Skin of body (tissue), 2 donors: ENCODE data around the gene NMU. TPM values are rescaled to one million over a fixed set of nuclear protein-coding genes. Genes with fewer than 3 reads are reported as not detected.
"Not testable (repeated sequence)": the region's sequence is repeated elsewhere in the genome, so short reads cannot be mapped to it uniquely, and the experiment has no call there.

Experiments
- DNase-seq: peaks from one replicate; lab custom pipeline; 2025; lab: John Stamatoyannopoulos, UW
- total RNA-seq: library from RNA; depleted of rRNA; stranded (reverse); fragments of >200 nt; gene quantifications from one replicate; pipeline ENCODE4 v1.2.3, GENCODE V29; 2014

NMU gene
- 2.8 TPM for total RNA-seq

DNA sequence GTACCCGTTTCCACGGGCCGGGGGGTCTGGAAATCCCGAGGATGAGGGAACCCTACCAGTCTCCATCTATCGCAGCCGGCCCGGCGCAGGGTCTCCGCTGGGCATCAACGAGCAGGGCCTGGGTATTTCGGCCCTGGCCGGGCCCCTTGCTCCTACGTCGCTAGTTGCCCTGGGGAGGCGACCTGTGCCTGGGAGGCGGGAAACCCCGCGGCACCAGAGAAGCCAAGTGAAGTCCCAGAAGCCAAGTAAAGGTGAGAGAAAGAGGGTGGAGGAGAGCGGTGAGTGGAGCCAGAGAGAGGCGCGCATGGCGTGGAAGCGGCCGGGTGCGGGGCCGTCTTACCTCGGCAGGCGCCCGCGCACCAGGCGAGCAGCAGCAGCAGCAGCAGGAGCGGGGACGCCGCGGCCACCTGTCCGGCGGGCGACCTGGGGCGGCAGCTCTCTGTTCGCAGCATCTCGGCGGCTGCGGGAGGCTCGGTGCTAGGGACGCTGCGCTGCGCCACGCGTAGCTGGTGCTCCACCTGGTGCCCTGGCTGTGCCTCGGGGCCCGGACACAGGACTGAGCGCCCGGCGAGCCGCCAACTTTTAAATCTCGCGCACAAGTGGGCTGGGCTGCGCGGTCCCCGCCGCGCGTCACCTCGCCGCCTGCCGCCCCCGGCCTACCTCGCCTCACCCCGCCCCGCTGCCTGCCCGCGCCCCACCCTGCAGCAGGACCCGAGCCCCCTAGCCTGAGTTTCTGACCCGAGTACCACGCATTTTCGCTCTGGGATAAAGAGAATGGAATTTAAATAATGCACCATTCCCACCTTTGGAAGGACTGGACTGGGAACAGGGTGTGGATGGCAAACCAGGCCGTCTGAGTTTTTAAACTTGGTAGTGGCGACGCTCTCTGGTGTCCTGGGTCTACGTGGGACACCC, at the start of gene NMU:
TSS of gene NMU (minus strand) at position 558 of the 915 bp plus-strand sequence. CDS start at position 452, 106 bp downstream.
- DNase-seq = no peak

GRCh38 chr4:55684276-55684675, 48.2 kb upstream of the NMU start:
- DNase-seq = no peak

DNA sequence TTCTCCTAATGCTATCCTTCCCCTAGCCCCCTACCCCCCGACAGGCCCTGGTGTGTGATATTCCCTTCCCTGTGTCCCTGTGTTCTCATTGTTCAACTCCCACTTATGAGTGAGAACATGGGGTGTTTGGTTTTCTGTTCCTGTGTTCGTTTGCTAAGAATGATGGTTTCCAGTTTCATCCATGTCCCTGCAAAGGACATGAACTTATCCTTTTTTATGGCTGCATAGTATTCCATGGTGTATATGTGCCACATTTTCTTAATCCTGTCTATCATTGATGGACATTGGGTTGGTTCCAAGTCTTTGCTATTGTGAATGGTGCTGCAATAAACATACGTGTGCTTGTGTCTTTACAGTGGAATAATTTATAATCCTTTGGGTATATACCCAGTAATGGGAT, 46.7 kb upstream of the NMU start:
- not testable (repeated sequence) for DNase-seq

DNA sequence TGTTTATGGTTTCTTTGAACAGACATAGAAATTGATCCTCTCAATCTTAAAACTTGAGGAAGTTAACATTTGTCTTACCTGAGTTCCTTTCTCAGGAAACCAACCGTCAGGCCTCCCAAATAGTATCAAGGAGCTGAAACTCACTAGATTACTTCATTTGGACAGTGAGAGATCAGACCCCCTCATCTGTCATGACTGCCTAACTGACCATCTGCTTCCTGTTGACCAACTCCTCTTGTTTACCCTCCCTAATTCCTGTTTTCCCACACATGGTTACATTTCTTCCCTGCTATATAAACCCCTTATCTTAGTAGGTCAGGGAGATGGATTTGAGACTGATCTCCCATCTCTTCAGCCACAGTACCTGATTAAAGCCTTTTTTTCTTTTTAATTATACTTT, 46.2 kb upstream of the NMU start:
- no peak for DNase-seq

- no peak for DNase-seq
Measured at GRCh38 chr4:55681430-55681829, 45.3 kb upstream of the NMU start.

- DNase-seq = no peak
Measured at GRCh38 chr4:55675196-55675793, 39.2 kb upstream of the NMU start.

GRCh38 chr4:55673424-55673823, 37.3 kb upstream of the NMU start:
- DNase-seq = no peak

DNA sequence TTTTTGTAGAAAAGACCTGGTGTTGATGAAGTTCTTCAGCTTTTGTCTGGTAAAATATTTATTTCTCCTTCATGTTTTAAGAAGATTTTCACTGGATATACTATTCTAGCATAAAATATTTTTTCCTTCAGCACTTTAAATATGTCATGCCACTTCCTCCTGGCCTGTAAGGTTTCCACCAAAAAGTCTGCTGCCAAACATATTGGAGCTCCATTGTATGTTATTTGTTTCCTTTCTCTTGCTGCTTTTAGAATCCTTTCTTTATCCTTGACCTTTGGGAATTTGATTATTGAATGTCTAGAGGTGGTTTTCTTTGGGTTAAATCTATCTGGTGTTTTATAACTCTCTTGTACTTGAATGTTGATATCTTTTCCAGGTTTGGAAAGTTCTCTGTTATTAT, 35.6 kb upstream of the NMU start:
- no peak for DNase-seq

DNA sequence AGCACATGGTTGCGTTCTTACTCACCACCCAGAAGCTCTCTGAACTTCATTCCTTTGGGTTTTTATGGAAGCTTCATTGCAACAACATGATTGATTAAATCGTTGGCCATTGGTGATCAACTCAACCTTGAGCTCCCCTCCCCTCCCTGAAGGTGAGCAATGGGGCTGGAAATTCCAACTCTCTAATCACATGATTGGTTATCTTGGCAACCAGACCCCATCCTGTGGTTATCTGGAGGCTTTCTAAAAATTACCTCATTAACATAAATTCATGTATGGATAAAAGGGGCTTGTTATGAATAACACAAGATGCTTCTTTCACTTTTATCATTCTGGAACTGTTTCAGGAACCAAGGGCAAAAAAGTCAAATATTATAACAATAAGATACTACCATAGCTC, 34.6 kb upstream of the NMU start:
- DNase-seq = no peak

- DNase-seq = no peak
Measured at GRCh38 chr4:55668449-55668848, 32.4 kb upstream of the NMU start.

GRCh38 chr4:55666535-55666934, 30.4 kb upstream of the NMU start:
- DNase-seq = no peak

- no peak for DNase-seq
Measured at GRCh38 chr4:55663145-55663544, 27.0 kb upstream of the NMU start.

- no peak for DNase-seq
Measured at GRCh38 chr4:55661398-55662056, 25.4 kb upstream of the NMU start.

GRCh38 chr4:55658657-55659056, 22.6 kb upstream of the NMU start:
- DNase-seq = no peak

- no peak for DNase-seq
Measured at GRCh38 chr4:55654131-55654530, 18.0 kb upstream of the NMU start.

DNA sequence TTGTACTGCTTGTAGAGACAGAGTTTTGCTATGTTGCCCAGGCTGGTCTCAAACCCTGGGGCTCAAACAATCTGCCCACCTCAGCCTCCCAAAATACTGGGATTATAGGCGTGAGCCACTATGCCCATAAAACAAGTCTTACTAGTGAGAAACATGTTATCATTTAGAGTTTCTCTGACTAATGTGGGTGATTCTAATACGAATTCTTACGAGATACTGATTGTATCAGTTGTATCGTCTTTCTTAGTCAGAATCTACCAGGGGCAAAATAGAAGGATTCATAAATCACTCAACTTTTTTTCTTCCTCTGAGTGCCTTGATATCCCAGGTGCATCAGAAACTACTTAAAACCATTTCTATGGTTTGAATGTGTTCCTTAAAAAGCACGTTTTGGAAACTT, 14.4 kb upstream of the NMU start:
- DNase-seq = no peak

GRCh38 chr4:55637272-55637820, 1.2 kb upstream of the NMU start:
- DNase-seq = no peak

GRCh38 chr4:55636656-55636999, 530 bp upstream of the NMU start:
- no peak for DNase-seq

- DNase-seq = no peak
Measured at GRCh38 chr4:55635282-55635681, 816 bp downstream of the NMU start.

DNA sequence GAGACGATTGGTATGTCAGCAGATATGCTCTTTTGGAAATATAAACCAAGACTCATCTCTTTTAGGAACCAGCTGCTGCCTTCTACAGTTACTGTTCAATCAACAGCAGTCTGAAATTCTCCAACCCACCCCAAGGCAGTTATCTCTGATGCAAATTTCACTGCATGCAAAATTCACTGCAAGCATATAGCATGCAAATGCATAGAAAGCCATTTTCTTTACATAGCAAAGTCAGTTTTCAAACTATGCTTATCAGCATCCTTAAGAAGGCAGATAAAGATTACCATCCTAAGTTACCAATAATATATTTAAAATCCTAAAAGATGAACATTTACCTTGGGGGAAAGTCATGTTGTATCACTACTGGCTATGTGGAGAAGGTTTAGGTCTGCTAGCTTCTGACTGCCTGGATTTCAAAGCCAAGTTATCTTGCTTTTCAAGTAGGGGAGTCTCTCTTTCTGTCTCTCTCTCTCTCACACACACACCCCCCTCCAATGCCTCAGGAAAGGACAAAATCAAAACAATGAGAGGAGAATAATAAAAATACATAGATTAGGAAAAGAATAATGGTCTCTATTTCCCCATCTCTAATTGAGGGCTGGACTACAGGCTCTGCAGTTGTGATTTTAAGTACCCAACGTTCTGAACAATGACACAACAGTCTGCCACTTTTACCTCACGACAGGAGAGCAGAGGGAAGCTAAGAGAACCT, 1.5 kb downstream of the NMU start:
- no peak for DNase-seq

GRCh38 chr4:55633903-55634302, 2.2 kb downstream of the NMU start:
- no peak for DNase-seq

DNA sequence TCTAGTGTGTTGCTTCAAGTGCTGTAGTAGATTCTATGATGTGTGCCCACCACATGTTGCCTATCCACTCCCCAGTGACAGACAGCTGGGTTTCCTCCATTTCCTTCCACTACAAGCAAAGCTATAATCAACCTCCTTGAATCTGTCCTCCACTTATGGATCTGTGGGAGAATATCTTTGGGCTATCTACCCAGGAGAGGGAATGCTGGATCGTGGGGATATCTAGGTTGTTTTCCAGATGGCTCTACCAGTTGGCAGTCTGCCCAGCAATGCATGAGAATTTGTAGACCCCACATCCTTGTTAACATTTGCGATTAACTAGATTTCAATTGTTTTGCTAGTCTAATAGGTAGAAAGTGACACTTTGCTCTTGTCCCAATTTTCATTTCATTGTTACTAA, 10.3 kb downstream of the NMU start:
- DNase-seq = no peak
